NCI-H146 treated with DMSO at 0.1 percent for 48 hours (cell line): ENCODE data around the gene KIAA1328.

Experiments used
- DNase-seq: peaks from one replicate; lab custom pipeline; 2025; ENCODE audit not compliant: unreplicated experiment; lab: John Stamatoyannopoulos, UW

The KIAA1328 gene

DNA sequence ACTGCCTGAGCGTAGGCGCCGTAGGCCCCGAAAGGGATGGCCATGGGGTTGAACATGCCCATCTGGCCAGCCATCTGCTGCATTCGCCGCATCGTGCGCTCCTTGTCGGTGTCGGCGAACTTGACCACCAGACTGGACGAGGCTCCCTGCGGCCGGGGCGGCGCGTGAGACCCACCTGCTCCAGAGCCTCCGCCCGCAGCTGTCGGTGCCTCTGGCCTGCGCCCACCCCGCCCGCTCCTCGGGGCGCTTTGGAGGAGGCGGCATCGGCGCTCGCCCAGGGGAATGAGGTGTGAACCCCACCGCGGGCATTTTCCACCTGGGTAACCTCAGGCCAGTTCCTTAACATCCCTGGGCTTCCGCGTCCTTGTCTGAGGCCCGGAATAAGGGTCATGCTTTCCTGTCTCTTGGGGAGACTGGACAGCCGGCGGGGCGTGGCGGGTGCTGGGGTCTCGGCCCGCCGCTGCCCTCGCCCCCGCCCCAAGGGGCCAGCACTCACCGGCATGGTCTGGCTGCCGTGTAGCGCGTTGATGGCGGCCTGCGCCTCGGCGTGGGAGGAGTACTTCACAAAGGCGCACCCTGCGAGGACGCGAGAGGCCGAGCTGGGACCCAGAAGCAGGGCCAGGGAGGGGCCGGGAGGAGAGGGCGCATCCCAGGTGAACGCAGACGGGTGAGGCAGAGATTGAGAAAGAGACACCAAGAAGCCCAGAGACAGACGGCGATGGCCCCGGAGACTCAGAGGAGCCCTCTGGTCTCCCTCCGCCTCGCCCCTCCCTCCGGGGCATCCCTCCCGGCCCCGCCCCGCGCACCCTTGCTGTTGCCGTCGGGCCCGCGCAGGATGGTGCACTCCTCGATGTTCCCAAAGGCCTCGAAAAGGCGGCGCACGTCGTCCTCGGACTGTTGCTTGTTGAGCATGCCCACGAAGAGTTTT lies 445.6 kb downstream of the KIAA1328 start:
- DNase-seq: no peak

GRCh38 chr18:37275237-37275741 lies 446.4 kb downstream of the KIAA1328 start:
- no peak for DNase-seq

DNA sequence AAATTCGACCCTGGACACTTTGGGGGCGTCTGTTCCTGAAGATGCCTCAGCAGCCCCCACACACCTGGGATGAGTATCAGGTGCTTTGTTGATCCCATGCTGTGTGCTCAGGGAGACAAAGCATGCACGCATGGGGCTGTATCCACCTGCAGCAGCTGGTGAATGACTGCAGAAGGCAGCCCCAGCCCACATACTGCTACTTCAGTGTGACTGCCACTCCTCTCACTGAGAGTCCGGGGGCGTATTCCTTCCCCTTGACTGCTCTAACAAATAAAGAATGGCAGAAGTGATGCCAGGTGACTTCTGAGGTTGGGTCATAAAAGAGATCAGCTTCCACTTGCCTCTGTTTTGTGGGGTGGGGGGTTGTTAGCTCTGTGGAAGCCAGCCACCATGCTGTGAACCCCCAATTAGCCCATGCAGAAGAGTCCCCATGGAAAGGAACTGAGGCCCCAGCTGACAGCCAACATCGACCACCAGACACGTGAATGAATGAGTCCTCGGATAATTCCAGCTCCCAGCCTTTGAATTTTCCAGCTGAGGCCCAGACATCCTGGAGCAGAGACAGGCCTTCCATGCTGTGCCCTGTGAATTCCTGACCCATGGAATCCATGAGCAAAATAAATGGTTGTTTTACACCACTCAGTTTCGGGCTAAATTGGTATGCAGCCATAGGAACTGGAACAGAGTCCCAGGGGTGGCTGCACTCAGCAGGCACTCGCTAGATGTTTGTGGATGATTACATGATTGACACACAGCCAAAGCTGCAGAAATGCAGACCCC lies 447.4 kb downstream of the KIAA1328 start:
- DNase-seq: no peak

DNA sequence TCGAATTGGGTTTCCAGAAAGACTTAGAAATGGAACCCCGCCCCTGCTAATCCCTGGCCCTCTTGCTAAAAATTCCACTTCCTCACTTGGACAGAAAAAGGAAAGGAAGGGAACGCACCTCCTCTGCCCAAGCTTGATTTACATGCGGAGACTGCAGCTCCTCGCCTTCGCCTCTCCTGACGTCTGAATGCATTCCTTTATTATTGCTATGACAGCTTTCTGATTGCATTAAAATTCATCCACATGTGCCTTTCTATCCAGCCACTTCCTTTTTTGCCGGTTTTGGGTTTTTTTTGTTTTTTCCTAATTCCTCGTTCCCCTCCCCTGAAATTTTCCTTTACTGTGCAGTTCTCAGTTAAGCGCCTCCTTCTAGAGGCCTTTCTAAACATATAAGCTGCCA lies 448.9 kb downstream of the KIAA1328 start:
- no peak for DNase-seq
